Neural cell (in vitro differentiated cells): ENCODE results near the gene RAB6C. TPM values are rescaled to one million over a fixed set of nuclear protein-coding genes. Genes with fewer than 3 reads are reported as not detected.
"Not testable (repeated sequence)": the region's sequence is repeated elsewhere in the genome, so short reads cannot be mapped to it uniquely, and the experiment has no call there.

Source experiments
- H2AFZ ChIP-seq: fragments of 200-600, 300-800 bp; sonication (generic), shearing (Covaris generic); 2 replicates; pipeline ENCODE4 v1.6.0; 2014; ENCODE audit warnings: low read depth, mild to moderate bottlenecking, antibody characterized with exemption, low read length, moderate library complexity
- H3F3A ChIP-seq: fragments of 200-600 bp; shearing (Covaris generic); 2 replicates; pipeline ENCODE4 v1.6.1; 2016; ENCODE audit warnings: mild to moderate bottlenecking, moderate library complexity, mixed read lengths, antibody characterized with exemption, low read length; ENCODE audit not compliant: insufficient read depth, poor library complexity, severe bottlenecking
- H3K27ac ChIP-seq: fragments of 200-600, 300-800 bp; sonication (generic), shearing (Covaris generic); 2 replicates; pipeline ENCODE4 v1.5.1; 2014; ENCODE audit warnings: mild to moderate bottlenecking, low read length, moderate library complexity
- H3K27me3 ChIP-seq: fragments of 300-800, 200-600 bp; sonication (generic), shearing (Covaris generic); 2 replicates; pipeline ENCODE4 v1.6.0; 2014; ENCODE audit warnings: mild to moderate bottlenecking, low read depth, low read length, moderate library complexity; ENCODE audit not compliant: insufficient read depth
- H3K36me3 ChIP-seq: fragments of 300-800, 200-600 bp; sonication (generic), shearing (Covaris generic); 2 replicates; pipeline ENCODE4 v1.5.1; 2014; ENCODE audit warnings: mild to moderate bottlenecking, antibody characterized with exemption, low read length, moderate library complexity; ENCODE audit not compliant: insufficient read depth
- H3K4me2 ChIP-seq: fragments of 300-800, 200-600 bp; sonication (generic), shearing (Covaris generic); 2 replicates; pipeline ENCODE4 v1.6.0; 2014; ENCODE audit warnings: mild to moderate bottlenecking, low read length
- H3K4me3 ChIP-seq: fragments of 300-800, 200-600 bp; sonication (generic), shearing (Covaris generic); 2 replicates; pipeline ENCODE4 v1.5.1; 2014; ENCODE audit warnings: mild to moderate bottlenecking, low read length, moderate library complexity
- H3K79me2 ChIP-seq: fragments of 200-600 bp; shearing (Covaris generic); replicated peaks from 2 replicates; pipeline ENCODE4 v1.6.0; 2014; ENCODE audit warnings: mild to moderate bottlenecking, low read length, moderate library complexity; ENCODE audit not compliant: insufficient read depth
- H3K9ac ChIP-seq: fragments of 300-800, 200-600 bp; sonication (generic), shearing (Covaris generic); 2 replicates; pipeline ENCODE4 v1.6.1; 2016; ENCODE audit warnings: mild to moderate bottlenecking, low read length, mixed read lengths
- H3K9me2 ChIP-seq: fragments of 200-600 bp; shearing (Covaris generic); 2 replicates; pipeline ENCODE4 v1.6.1; 2016; ENCODE audit warnings: mild to moderate bottlenecking, low read length, mixed read lengths; ENCODE audit not compliant: insufficient read depth
- H3K9me3 ChIP-seq: fragments of 200-600, 300-800 bp; sonication (generic), shearing (Covaris generic); 2 replicates; pipeline ENCODE4 v1.6.1; 2016; ENCODE audit warnings: mild to moderate bottlenecking, mixed run types, low read length, moderate library complexity, mixed read lengths
- H4K20me1 ChIP-seq: fragments of 200-600 bp; shearing (Covaris generic); 2 replicates; pipeline ENCODE4 v1.6.1; 2016; ENCODE audit warnings: mild to moderate bottlenecking, mixed run types; ENCODE audit not compliant: insufficient read depth
- EP300 ChIP-seq: fragments of 450-650 bp; conservative IDR thresholded peaks from 2 replicates; pipeline ENCODE4 v1.6.1; 2014; ENCODE audit warnings: antibody characterized with exemption, mild to moderate bottlenecking, moderate library complexity; ENCODE audit not compliant: poor library complexity, severe bottlenecking
- EZH2 ChIP-seq: fragments of 200-600, 300-800 bp; shearing (Covaris generic), sonication (generic); IDR thresholded peaks from 2 replicates; pipeline ENCODE4 v1.6.1; 2014; ENCODE audit warnings: antibody characterized with exemption, low read length, borderline replicate concordance, mild to moderate bottlenecking; ENCODE audit not compliant: insufficient read depth, poor library complexity, severe bottlenecking
- MXI1 ChIP-seq: fragments of 450-650 bp; conservative IDR thresholded peaks from 2 replicates; pipeline ENCODE4 v1.6.1; 2014; ENCODE audit warnings: antibody characterized with exemption, mild to moderate bottlenecking; ENCODE audit not compliant: poor library complexity, severe bottlenecking
- POLR2AphosphoS5 ChIP-seq: IDR thresholded peaks from 2 replicates; pipeline ENCODE4 v1.6.1; 2012
- RAD21 ChIP-seq: fragments of 450-650 bp; conservative IDR thresholded peaks from 2 replicates; pipeline ENCODE4 v1.6.1; 2014; ENCODE audit warnings: antibody characterized with exemption, mild to moderate bottlenecking, moderate library complexity
- SMC3 ChIP-seq: fragments of 450-650 bp; conservative IDR thresholded peaks from 2 replicates; pipeline ENCODE4 v1.6.1; 2014; ENCODE audit warnings: antibody characterized with exemption, mild to moderate bottlenecking, moderate library complexity; ENCODE audit not compliant: poor library complexity
- TAF1 ChIP-seq: IDR thresholded peaks from 2 replicates; pipeline ENCODE4 v1.6.1; 2012; ENCODE audit warnings: low read depth
- polyA minus RNA-seq: library from RNA; depleted of rRNA, polyadenylated mRNA; stranded (reverse); fragments of >200 nt; gene quantifications from 2 replicates; pipeline ENCODE4 v1.2.3, GENCODE V29; 2014
- polyA plus RNA-seq: library from polyadenylated mRNA; depleted of rRNA; stranded (reverse); fragments of >200 nt; gene quantifications from 2 replicates; pipeline ENCODE4 v1.2.3, GENCODE V29; 2014
- TF ChIP-seq, protein P1 (sequence below): fragments of 450-650 bp; IDR thresholded peaks from 2 replicates; pipeline ENCODE4 v1.5.1; 2014; ENCODE audit warnings: antibody characterized with exemption, mild to moderate bottlenecking, moderate library complexity; ENCODE audit not compliant: poor library complexity, severe bottlenecking
- TF ChIP-seq, protein P2 (sequence below): IDR thresholded peaks from 2 replicates; pipeline ENCODE4 v1.6.1; 2012; ENCODE audit warnings: borderline replicate concordance

Gene RAB6C
- polyA plus RNA-seq (0.18 and 0.52 TPM in 2 replicates), polyA minus RNA-seq (1.2 and 2.7 TPM in 2 replicates)

DNA sequence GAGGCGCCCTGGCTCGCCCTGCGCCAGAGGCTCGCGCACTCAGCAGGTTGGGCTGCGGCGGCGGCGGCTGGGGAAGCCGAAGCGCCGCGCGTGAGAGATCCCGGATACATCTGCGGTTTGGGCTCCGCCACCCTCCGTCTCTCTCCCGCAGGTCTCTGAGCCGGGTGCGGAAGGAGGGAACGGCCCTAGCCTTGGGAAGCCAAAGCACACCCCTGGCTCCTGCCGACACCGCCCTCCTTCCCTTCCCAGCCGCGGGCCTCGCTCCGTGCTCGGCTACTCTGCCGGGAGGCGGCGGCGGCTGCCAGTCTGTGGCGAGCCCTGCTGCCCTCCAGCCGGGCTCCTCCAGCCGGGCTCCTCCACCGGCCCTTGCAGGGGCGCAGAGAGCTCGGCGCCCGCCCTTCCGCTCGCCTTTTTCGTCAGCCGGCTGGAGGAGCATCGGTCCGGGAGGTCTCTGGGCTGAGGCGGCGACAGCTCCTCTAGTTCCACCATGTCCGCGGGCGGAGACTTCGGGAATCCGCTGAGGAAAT, at the start of gene RAB6C:
Gene RAB6C, plus strand, starts transcription at position 38 of the 527 bp plus-strand sequence. Its CDS starts 450 bp downstream, at position 488.
- Histone ChIP-seq H3K27ac (peak within 1 kb of the TSS; percentile 71), H3K9ac (peak within 1 kb of the TSS; percentile 74), H3K27me3 (peaks cover 23% of the 10 kb centered on the region)

DNA sequence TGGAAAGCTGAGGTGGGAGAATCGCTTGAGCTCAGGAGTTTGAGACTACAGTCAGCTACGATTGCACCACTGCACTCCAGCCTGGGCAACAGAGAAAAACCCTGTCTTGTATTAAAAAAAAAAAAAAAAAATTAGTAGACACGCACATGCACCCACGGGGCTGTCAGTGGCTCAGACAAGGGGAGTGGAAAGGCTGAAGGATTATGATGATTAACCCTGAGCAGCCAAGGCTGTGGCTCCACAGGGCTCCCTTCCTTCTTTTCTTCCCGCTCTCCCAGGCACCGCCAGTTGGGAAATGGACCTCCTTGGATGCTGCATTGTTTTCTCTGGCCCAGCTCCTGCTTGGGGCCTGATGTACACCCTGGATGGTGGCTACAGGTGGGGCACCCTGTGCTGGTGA, 49.0 kb upstream of the RAB6C start:
- Histone ChIP-seq H3K4me3 (no peak overlapping the region), H3K4me2 (no peak overlapping the region), H3K9me3 (no peaks in the 10 kb centered on the region), H3K27me3 (peaks cover 8% of the 10 kb centered on the region), H3K9me2 (no peaks in the 10 kb centered on the region), H2AFZ (no peak overlapping the region), H4K20me1 (no peaks in the 10 kb centered on the region), H3K79me2 (no peaks in the 10 kb centered on the region), H3K36me3 (no peaks in the 10 kb centered on the region), H3F3A (no peaks in the 10 kb centered on the region), H3K9ac (no peak overlapping the region), H3K27ac (no peak overlapping the region)
- TF ChIP-seq RAD21 = no peak
- TF ChIP-seq MXI1 = no peak
- TF ChIP-seq EP300 = no peak
- TF ChIP-seq TAF1 = no peak
- TF ChIP-seq, protein P1, sequence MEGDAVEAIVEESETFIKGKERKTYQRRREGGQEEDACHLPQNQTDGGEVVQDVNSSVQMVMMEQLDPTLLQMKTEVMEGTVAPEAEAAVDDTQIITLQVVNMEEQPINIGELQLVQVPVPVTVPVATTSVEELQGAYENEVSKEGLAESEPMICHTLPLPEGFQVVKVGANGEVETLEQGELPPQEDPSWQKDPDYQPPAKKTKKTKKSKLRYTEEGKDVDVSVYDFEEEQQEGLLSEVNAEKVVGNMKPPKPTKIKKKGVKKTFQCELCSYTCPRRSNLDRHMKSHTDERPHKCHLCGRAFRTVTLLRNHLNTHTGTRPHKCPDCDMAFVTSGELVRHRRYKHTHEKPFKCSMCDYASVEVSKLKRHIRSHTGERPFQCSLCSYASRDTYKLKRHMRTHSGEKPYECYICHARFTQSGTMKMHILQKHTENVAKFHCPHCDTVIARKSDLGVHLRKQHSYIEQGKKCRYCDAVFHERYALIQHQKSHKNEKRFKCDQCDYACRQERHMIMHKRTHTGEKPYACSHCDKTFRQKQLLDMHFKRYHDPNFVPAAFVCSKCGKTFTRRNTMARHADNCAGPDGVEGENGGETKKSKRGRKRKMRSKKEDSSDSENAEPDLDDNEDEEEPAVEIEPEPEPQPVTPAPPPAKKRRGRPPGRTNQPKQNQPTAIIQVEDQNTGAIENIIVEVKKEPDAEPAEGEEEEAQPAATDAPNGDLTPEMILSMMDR = no peak
- no peak for TF ChIP-seq SMC3
- TF ChIP-seq POLR2AphosphoS5 = no peak
- TF ChIP-seq, protein P2, sequence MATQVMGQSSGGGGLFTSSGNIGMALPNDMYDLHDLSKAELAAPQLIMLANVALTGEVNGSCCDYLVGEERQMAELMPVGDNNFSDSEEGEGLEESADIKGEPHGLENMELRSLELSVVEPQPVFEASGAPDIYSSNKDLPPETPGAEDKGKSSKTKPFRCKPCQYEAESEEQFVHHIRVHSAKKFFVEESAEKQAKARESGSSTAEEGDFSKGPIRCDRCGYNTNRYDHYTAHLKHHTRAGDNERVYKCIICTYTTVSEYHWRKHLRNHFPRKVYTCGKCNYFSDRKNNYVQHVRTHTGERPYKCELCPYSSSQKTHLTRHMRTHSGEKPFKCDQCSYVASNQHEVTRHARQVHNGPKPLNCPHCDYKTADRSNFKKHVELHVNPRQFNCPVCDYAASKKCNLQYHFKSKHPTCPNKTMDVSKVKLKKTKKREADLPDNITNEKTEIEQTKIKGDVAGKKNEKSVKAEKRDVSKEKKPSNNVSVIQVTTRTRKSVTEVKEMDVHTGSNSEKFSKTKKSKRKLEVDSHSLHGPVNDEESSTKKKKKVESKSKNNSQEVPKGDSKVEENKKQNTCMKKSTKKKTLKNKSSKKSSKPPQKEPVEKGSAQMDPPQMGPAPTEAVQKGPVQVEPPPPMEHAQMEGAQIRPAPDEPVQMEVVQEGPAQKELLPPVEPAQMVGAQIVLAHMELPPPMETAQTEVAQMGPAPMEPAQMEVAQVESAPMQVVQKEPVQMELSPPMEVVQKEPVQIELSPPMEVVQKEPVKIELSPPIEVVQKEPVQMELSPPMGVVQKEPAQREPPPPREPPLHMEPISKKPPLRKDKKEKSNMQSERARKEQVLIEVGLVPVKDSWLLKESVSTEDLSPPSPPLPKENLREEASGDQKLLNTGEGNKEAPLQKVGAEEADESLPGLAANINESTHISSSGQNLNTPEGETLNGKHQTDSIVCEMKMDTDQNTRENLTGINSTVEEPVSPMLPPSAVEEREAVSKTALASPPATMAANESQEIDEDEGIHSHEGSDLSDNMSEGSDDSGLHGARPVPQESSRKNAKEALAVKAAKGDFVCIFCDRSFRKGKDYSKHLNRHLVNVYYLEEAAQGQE = no peak
- no peak for TF ChIP-seq EZH2

More for the DNA sequence above, at the start of gene RAB6C:
- H3K9me2 ChIP-seq, H3K79me2 ChIP-seq, H3F3A ChIP-seq, H3K9me3 ChIP-seq, H4K20me1 ChIP-seq, H2AFZ ChIP-seq, H3K36me3 ChIP-seq: not testable (repeated sequence)
- TF ChIP-seq SMC3 (peak; percentile 27), RAD21 (peak; percentile 18)
- TF ChIP-seq, protein P2 = peak; percentile 26
- peak within 1 kb of the TSS; percentile 39 for H3K4me2 ChIP-seq
- H3K4me3 ChIP-seq = peak within 1 kb of the TSS; percentile 69

DNA sequence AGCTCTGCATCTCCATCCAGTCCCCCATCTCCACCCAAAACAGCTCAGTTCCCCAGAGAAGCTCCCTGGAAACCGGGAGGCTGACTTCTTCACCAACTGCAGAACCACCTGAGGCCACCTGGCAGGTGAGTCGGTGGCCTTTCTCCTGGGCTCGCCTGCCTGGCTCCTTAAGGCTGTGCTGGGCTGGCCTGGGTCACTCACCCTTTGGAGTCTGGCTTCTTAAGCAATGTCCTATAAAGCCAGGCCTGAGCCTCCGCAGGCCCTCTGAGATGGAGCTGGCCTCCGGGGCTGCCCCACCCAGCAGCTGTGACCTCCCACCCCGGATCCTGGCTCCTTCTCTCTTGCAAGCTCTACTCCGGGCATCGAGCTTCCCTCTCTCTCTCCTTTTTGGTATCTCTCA, 46.1 kb upstream of the RAB6C start:
- H3K9me2 ChIP-seq, H3K27ac ChIP-seq, H2AFZ ChIP-seq, H3K4me3 ChIP-seq, H3K4me2 ChIP-seq, H3K27me3 ChIP-seq, H3F3A ChIP-seq, H3K9me3 ChIP-seq, H3K9ac ChIP-seq, H3K36me3 ChIP-seq, H3K79me2 ChIP-seq, H4K20me1 ChIP-seq: not testable (repeated sequence)
